HepG2 (cell line): ENCODE measurements around the gene FOLR1. TPM values are rescaled to one million over a fixed set of nuclear protein-coding genes. Genes with fewer than 3 reads are reported as not detected.

ENCODE experiments used
- ATAC-seq: fragments of 200-7000 bp; cut with Tn5 transposase; 3 replicates; pipeline ENCODE4 v1.9.1; 2020; ENCODE audit warnings: mild to moderate bottlenecking, moderate library complexity
- BruUV-seq: library from RNA; stranded (reverse); fragments of 400-500 nt; replicated peaks from 2 replicates; lab custom pipeline; 2021; lab: Mats Ljungman, UMichigan
- CTCF ChIA-PET: fragments of 300-600 bp; formaldehyde crosslinking; extraction: SDS; loops from one replicate; lab custom pipeline; 2021; ENCODE audit warnings: low total read pairs, inconsistent platforms, low intra/inter-chr PET ratio; lab: Yijun Ruan, JAX
- POLR2A ChIA-PET: fragments of 350-600 bp; sonication (Branson Sonifier 250); formaldehyde crosslinking; loops from one replicate; lab custom pipeline; 2020; ENCODE audit warnings: antibody characterized with exemption, inconsistent platforms; lab: Yijun Ruan, JAX
- DNase-seq: peaks from one replicate; pipeline ENCODE4 v3.0.0-alpha.2; 2015; ENCODE audit warnings: low spot score
- FAIRE-seq: peaks from 3 replicates; lab custom pipeline; 2011; peaks lifted over from hg19 to GRCh38; lab: Jason Lieb, UNC
- H2AFZ ChIP-seq: one replicate; pipeline ENCODE4 v1.6.1; 2011; ENCODE audit warnings: low read length, inconsistent platforms
- H3K27ac ChIP-seq: fragments of 300-600 bp; 3 replicates; pipeline ENCODE4 v1.8.0; 2011; ENCODE audit warnings: mixed run types, mild to moderate bottlenecking, mixed read lengths, low read length, inconsistent platforms; ENCODE audit not compliant: insufficient read depth; ENCODE audit errors: extremely low read length
- H3K27me3 ChIP-seq, 2 experiments: fragments of 200-600 bp in 1 of 2; 2 replicates in 1 of 2; 3 replicates in 1 of 2; pipeline versions ENCODE4 v1.6.0 to v1.8.0; 2011; ENCODE audit warnings: low read length in 2 of 2, mild to moderate bottlenecking in 2 of 2, moderate library complexity in 2 of 2, inconsistent platforms in 1 of 2; ENCODE audit not compliant: insufficient read depth in 2 of 2, control insufficient read depth in 1 of 2
- H3K36me3 ChIP-seq, 2 experiments: fragments of 200-600 bp in 1 of 2; replicated peaks in 1 of 2; 2 replicates in 1 of 2; 3 replicates in 1 of 2; pipeline versions ENCODE4 v1.5.1 to v1.8.0; 2011; ENCODE audit warnings: low read length in 2 of 2, inconsistent platforms in 1 of 2; ENCODE audit not compliant: insufficient read depth in 2 of 2, control insufficient read depth in 1 of 2
- H3K4me1 ChIP-seq: 2 replicates; pipeline ENCODE4 v1.5.1; 2012; ENCODE audit warnings: low read length, inconsistent platforms; ENCODE audit not compliant: insufficient read depth
- H3K4me2 ChIP-seq: 2 replicates; pipeline ENCODE4 v1.6.0; 2011; ENCODE audit warnings: low read depth, low read length, inconsistent platforms
- H3K4me3 ChIP-seq, 3 experiments: fragments of 200-600 bp in 1 of 3; sonication (generic), shearing (Covaris generic) in 1 of 3; replicated peaks in 1 of 3; 2 replicates each; pipeline ENCODE4 v1.5.1; 2011 to 2016; ENCODE audit warnings: low read length in 3 of 3, inconsistent platforms in 2 of 3, low read depth in 2 of 3, mild to moderate bottlenecking in 2 of 3, control low read depth in 1 of 3, mixed read lengths in 1 of 3; ENCODE audit not compliant: insufficient read depth in 1 of 3
- H3K79me2 ChIP-seq: one replicate; pipeline ENCODE4 v1.6.1; 2011; ENCODE audit warnings: low read length, inconsistent platforms; ENCODE audit not compliant: insufficient read depth
- H3K9ac ChIP-seq: 2 replicates; pipeline ENCODE4 v1.6.0; 2011; ENCODE audit warnings: mild to moderate bottlenecking, low read depth, low read length, inconsistent platforms; ENCODE audit not compliant: insufficient read depth
- H3K9me3 ChIP-seq: 2 replicates; pipeline ENCODE4 v1.5.1; 2012; ENCODE audit warnings: mild to moderate bottlenecking, low read length
- H4K20me1 ChIP-seq: 2 replicates; pipeline ENCODE4 v1.6.0; 2011; ENCODE audit warnings: inconsistent platforms, mild to moderate bottlenecking, low read length, moderate library complexity; ENCODE audit not compliant: insufficient read depth
- IRF2 ChIP-seq: IDR thresholded peaks from 2 replicates; pipeline ENCODE4 v1.6.1; 2018; ENCODE audit warnings: missing genetic modification reagents, missing compliant biosample characterization
- KDM2A ChIP-seq: sonication (generic); formaldehyde crosslinking; IDR thresholded peaks from 2 replicates; pipeline ENCODE4 v1.4.0; 2020; ENCODE audit warnings: low read depth, missing genetic modification reagents, borderline replicate concordance
- KMT2A ChIP-seq: sonication (generic); formaldehyde crosslinking; IDR thresholded peaks from 2 replicates; pipeline ENCODE4 v1.4.0; 2020; ENCODE audit warnings: missing genetic modification reagents
- MAFG ChIP-seq: sonication (generic); formaldehyde crosslinking; IDR thresholded peaks from 2 replicates; pipeline ENCODE4 v1.5.1; 2020; ENCODE audit warnings: mild to moderate bottlenecking, missing genetic modification reagents
- MEF2D ChIP-seq: sonication (generic); formaldehyde crosslinking; IDR thresholded peaks from 2 replicates; pipeline ENCODE4 v1.5.1; 2020; ENCODE audit warnings: mild to moderate bottlenecking, missing genetic modification reagents
- MIER2 ChIP-seq: IDR thresholded peaks from 2 replicates; pipeline ENCODE4 v1.6.1; 2016; ENCODE audit warnings: missing biosample characterization, missing genetic modification reagents
- MIXL1 ChIP-seq: IDR thresholded peaks from 2 replicates; pipeline ENCODE4 v1.6.1; 2016
- PCBP1 ChIP-seq: fragments of 200-400 bp; formaldehyde crosslinking; IDR thresholded peaks from 2 replicates; pipeline ENCODE4 v1.6.1; 2017; ENCODE audit warnings: mild to moderate bottlenecking, low read depth, low read length, borderline replicate concordance
- RELA ChIP-seq: sonication (generic); formaldehyde crosslinking; IDR thresholded peaks from 2 replicates; pipeline ENCODE4 v1.4.0; 2020; ENCODE audit warnings: missing genetic modification reagents
- SALL2 ChIP-seq: sonication (generic); formaldehyde crosslinking; IDR thresholded peaks from 2 replicates; pipeline ENCODE4 v1.8.1; 2023; ENCODE audit warnings: mild to moderate bottlenecking, missing genetic modification reagents, inconsistent platforms
- SNAI1 ChIP-seq: sonication (generic); formaldehyde crosslinking; IDR thresholded peaks from 2 replicates; pipeline ENCODE4 v1.5.0; 2020; ENCODE audit warnings: mild to moderate bottlenecking, missing genetic modification reagents, borderline replicate concordance
- ZNF34 ChIP-seq: sonication (generic); formaldehyde crosslinking; IDR thresholded peaks from 2 replicates; pipeline ENCODE4 v1.4.0; 2020; ENCODE audit warnings: mild to moderate bottlenecking, missing genetic modification reagents, borderline replicate concordance
- ZNF44 ChIP-seq: sonication (generic); formaldehyde crosslinking; IDR thresholded peaks from 2 replicates; pipeline ENCODE4 v1.5.1; 2020; ENCODE audit warnings: mild to moderate bottlenecking, missing genetic modification reagents
- ZNF557 ChIP-seq: sonication (generic); formaldehyde crosslinking; IDR thresholded peaks from 2 replicates; pipeline ENCODE4 v1.4.0; 2020; ENCODE audit warnings: missing genetic modification reagents
- ZNF75D ChIP-seq: sonication (generic); formaldehyde crosslinking; IDR thresholded peaks from 2 replicates; pipeline ENCODE4 v1.8.1; 2023; ENCODE audit warnings: missing genetic modification reagents, mild to moderate bottlenecking, borderline replicate concordance
- WGBS: methylation state at CpG from one replicate; pipeline ENCODE4 v1.1.6; 2017; ENCODE audit warnings: low lambda C conversion rate; 5-methylcytosine and 5-hydroxymethylcytosine counted together
- in situ Hi-C: cut with HindIII; loops from 2 replicates; pipeline ENCODE4 v1.10.0; 2017; ENCODE audit warnings: low pct_unique_long_range_greater_than_20kb; ENCODE audit not compliant: extremely low pct_ligation_motif_present
- intact Hi-C: fragments of 100-400 bp; cut with micrococcal nuclease; formaldehyde crosslinking; loops from one replicate; pipeline ENCODE4 v1.10.0; 2022; ENCODE audit not compliant: unreplicated experiment
- polyA plus RNA-seq, 8 experiments: library from polyadenylated mRNA; depleted of rRNA in 3 of 8; stranded (reverse) in 7 of 8; unstranded in 1 of 8; fragments of >200 nt; fragmentation: Illumina TruSeq in 4 of 8; extraction: Trizol in 4 of 8; gene quantifications; 2 replicates each; pipeline versions ENCODE4 v1.2.1 to v1.2.3, GENCODE V29; 2011 to 2016; ENCODE audit warnings: low read depth in 4 of 8, missing spikeins in 1 of 8, mixed read lengths in 1 of 8; ENCODE audit not compliant: insufficient read depth in 1 of 8
- total RNA-seq, 5 experiments: library from RNA; depleted of rRNA; stranded (reverse); fragments of >200 nt; fragmentation: Illumina TruSeq; extraction: Trizol; gene quantifications; 2 replicates each; pipeline ENCODE4 v1.2.3, GENCODE V29; 2016; ENCODE audit warnings: low read depth in 1 of 5
- TF ChIP-seq, protein P1 (sequence below): IDR thresholded peaks from 2 replicates; pipeline ENCODE4 v1.6.1; 2012; ENCODE audit warnings: low read length, improper control_type of control experiment
- TF ChIP-seq, protein P2 (sequence below): sonication (generic); formaldehyde crosslinking; IDR thresholded peaks from 2 replicates; pipeline ENCODE4 v1.5.0; 2020; ENCODE audit warnings: mild to moderate bottlenecking, low read depth, missing genetic modification reagents, borderline replicate concordance

The FOLR1 gene
- total and polyA plus RNA-seq, 2 of the 13 experiments (the other 11 are each of a cell fraction or from before 2014, with no cell fraction given) = 0.20 TPM; not detected in 1

DNA sequence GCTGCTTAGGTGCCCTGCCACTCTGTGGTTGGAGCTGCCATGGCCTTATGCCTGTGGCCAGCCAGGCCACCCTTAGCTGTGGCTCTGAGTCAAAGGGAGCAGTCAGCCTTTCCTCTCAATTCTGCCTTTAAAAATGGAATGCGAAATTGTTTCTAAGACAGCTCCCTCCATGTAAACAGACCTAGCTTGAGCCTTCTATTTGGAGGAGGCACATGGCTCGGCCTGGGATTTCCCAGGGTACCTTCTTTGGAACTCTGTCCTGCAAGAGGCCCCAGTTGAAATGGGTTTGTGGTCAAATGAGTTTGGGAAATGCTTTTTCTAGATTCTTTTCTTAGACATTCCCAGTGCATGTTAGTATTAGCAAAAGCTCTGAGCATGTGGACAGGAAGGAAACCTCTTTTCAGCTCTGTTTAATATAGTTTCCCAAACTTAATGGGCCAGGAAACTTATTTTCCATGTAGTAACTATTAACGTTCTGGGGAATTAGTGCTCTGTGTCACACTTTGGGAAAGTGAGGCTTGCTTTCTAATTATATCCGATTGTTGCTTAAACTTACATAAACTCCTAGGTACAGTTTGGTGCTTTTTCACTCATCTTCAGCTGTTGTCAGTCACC, 44.2 kb downstream of the FOLR1 start:
- DNase-seq (no peak), ATAC-seq (no peak), FAIRE-seq (no peak)
- H3K79me2 ChIP-seq = no peaks in the 10 kb centered on the region
- H3K27ac ChIP-seq = no peak overlapping the region
- peaks cover 17% of the 10 kb centered on the region for H3K4me1 ChIP-seq
- H4K20me1 ChIP-seq = no peaks in the 10 kb centered on the region
- H3K36me3 ChIP-seq = peaks cover 14 to 41% of the 10 kb centered on the region in 2 experiments; a peak in 4 of 5 replicates
- H3K9ac ChIP-seq = no peak overlapping the region
- ChIA-PET POLR2A (interaction anchor here (0.6 kb wide), 1 partner anchor 10 kb away, joined by 4 read pairs; no protein-coding TSS in a partner anchor), CTCF (no interaction called here)
- no peak overlapping the region for H2AFZ ChIP-seq
- intact Hi-C loops = no loop called here
- in situ Hi-C loops = no loop called here
- H3K9me3 ChIP-seq = no peaks in the 10 kb centered on the region
- peaks cover 1 to 17% of the 10 kb centered on the region in 2 experiments; a peak in 4 of 5 replicates for H3K27me3 ChIP-seq
- BruUV-seq = no TSS peak
- 89% methylated on average over 4 of the region's 4 CpGs for WGBS
- H3K4me2 ChIP-seq = no peak overlapping the region
- no peak overlapping the region for H3K4me3 ChIP-seq
- TF ChIP-seq, protein P1, sequence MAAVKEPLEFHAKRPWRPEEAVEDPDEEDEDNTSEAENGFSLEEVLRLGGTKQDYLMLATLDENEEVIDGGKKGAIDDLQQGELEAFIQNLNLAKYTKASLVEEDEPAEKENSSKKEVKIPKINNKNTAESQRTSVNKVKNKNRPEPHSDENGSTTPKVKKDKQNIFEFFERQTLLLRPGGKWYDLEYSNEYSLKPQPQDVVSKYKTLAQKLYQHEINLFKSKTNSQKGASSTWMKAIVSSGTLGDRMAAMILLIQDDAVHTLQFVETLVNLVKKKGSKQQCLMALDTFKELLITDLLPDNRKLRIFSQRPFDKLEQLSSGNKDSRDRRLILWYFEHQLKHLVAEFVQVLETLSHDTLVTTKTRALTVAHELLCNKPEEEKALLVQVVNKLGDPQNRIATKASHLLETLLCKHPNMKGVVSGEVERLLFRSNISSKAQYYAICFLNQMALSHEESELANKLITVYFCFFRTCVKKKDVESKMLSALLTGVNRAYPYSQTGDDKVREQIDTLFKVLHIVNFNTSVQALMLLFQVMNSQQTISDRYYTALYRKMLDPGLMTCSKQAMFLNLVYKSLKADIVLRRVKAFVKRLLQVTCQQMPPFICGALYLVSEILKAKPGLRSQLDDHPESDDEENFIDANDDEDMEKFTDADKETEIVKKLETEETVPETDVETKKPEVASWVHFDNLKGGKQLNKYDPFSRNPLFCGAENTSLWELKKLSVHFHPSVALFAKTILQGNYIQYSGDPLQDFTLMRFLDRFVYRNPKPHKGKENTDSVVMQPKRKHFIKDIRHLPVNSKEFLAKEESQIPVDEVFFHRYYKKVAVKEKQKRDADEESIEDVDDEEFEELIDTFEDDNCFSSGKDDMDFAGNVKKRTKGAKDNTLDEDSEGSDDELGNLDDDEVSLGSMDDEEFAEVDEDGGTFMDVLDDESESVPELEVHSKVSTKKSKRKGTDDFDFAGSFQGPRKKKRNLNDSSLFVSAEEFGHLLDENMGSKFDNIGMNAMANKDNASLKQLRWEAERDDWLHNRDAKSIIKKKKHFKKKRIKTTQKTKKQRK = no peak
- no peak for TF ChIP-seq SNAI1
- TF ChIP-seq, all 625 proteins: peak for 0

DNA sequence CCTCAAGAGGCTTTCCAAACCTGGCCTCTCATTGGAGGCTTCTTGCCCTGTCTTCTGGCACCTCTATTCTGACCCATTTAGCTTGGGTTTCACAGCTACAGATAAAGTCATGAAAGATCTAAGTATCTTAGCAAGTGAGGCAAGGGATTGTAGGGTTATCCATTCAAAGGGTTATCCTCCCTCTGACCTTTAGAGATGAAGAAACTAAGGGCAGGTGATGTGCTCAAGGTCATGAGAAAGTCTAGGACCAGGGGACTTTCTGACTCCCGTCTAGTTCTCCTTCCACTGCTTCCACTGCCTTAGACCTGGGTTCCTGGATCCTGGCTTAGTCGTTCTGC, 44.8 kb downstream of the FOLR1 start:
- no peak overlapping the region for H3K4me3 ChIP-seq
- H3K9me3 ChIP-seq = no peaks in the 10 kb centered on the region
- H2AFZ ChIP-seq = no peak overlapping the region
- ATAC-seq (no peak), FAIRE-seq (no peak), DNase-seq (no peak)
- no peaks in the 10 kb centered on the region for H4K20me1 ChIP-seq
- in situ Hi-C loops = no loop called here
- no peak overlapping the region for H3K4me2 ChIP-seq
- no peak overlapping the region for H3K27ac ChIP-seq
- BruUV-seq = no TSS peak
- CTCF ChIA-PET = no interaction called here
- intact Hi-C loops = no loop called here
- H3K9ac ChIP-seq = no peak overlapping the region
- 100% methylated on average over 2 of the region's 2 CpGs for WGBS
- H3K4me1 ChIP-seq = peaks cover 17% of the 10 kb centered on the region
- H3K79me2 ChIP-seq = no peaks in the 10 kb centered on the region
- peaks cover 2 to 19% of the 10 kb centered on the region in 2 experiments; a peak in 4 of 5 replicates for H3K27me3 ChIP-seq
- POLR2A ChIA-PET = interaction anchor here (0.6 kb wide), 1 partner anchor 11 kb away, joined by 4 read pairs; no protein-coding TSS in a partner anchor
- peaks cover 14 to 36% of the 10 kb centered on the region in 2 experiments; a peak in 4 of 5 replicates for H3K36me3 ChIP-seq
- TF ChIP-seq ZNF557 (CRISPR knock-in tag) (no peak), KDM2A (CRISPR knock-in tag) (no peak), ZNF44 (no peak), MIER2 (CRISPR knock-in tag) (no peak), ZNF75D (CRISPR knock-in tag) (no peak), ZNF34 (CRISPR knock-in tag) (no peak), MIXL1 (no peak), MEF2D (no peak), KMT2A (CRISPR knock-in tag) (no peak), SALL2 (CRISPR knock-in tag) (no peak), PCBP1 (no peak), IRF2 (no peak), RELA (no peak), MAFG (no peak)
- TF ChIP-seq, protein P2, sequence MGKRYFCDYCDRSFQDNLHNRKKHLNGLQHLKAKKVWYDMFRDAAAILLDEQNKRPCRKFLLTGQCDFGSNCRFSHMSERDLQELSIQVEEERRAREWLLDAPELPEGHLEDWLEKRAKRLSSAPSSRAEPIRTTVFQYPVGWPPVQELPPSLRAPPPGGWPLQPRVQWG = no peak
